HEK293 (cell line): ENCODE measurements around the gene CNOT8.
A peak's percentile ranks its signal among the peaks of the same experiment; 100 is the strongest.

Experiments used
- CTCF ChIP-seq: fragments of 450-650 bp; formaldehyde crosslinking; IDR thresholded peaks from 2 replicates; pipeline ENCODE4 v1.5.1; 2016; ENCODE audit warnings: missing biosample characterization, missing genetic modification characterization
- KLF10 ChIP-seq: fragments of 450-650 bp; IDR thresholded peaks from 2 replicates; pipeline ENCODE4 v1.5.1; 2018; ENCODE audit warnings: missing biosample characterization, mild to moderate bottlenecking, missing genetic modification characterization
- REST ChIP-seq: fragments of 450-650 bp; formaldehyde crosslinking; IDR thresholded peaks from 2 replicates; pipeline ENCODE4 v1.5.1; 2016; ENCODE audit warnings: missing biosample characterization, missing genetic modification characterization
- YY1 ChIP-seq: fragments of 450-650 bp; formaldehyde crosslinking; IDR thresholded peaks from 2 replicates; pipeline ENCODE4 v1.5.1; 2018; ENCODE audit warnings: missing biosample characterization, missing genetic modification characterization
- ZBTB20 ChIP-seq: fragments of 450-650 bp; formaldehyde crosslinking; IDR thresholded peaks from 2 replicates; pipeline ENCODE4 v1.5.1; 2016; ENCODE audit warnings: missing biosample characterization, missing genetic modification characterization
- ZNF133 ChIP-seq: fragments of 450-650 bp; formaldehyde crosslinking; IDR thresholded peaks from 2 replicates; pipeline ENCODE4 v1.5.1; 2016; ENCODE audit warnings: missing biosample characterization, missing genetic modification characterization
- ZNF174 ChIP-seq: fragments of 450-650 bp; formaldehyde crosslinking; IDR thresholded peaks from 2 replicates; pipeline ENCODE4 v1.5.0; 2017; ENCODE audit warnings: missing biosample characterization, mild to moderate bottlenecking, missing genetic modification characterization
- ZNF18 ChIP-seq: fragments of 450-650 bp; formaldehyde crosslinking; IDR thresholded peaks from 2 replicates; pipeline ENCODE4 v1.5.1; 2016; ENCODE audit warnings: missing biosample characterization, missing genetic modification characterization
- ZNF184 ChIP-seq: fragments of 450-650 bp; IDR thresholded peaks from 2 replicates; pipeline ENCODE4 v1.5.1; 2018; ENCODE audit warnings: missing biosample characterization, mild to moderate bottlenecking, missing genetic modification characterization
- ZNF518A ChIP-seq: fragments of 450-650 bp; formaldehyde crosslinking; conservative IDR thresholded peaks from 2 replicates; pipeline ENCODE4 v1.5.1; 2016; ENCODE audit warnings: low read depth, missing biosample characterization, missing genetic modification characterization
- ZNF558 ChIP-seq: fragments of 450-650 bp; formaldehyde crosslinking; IDR thresholded peaks from 2 replicates; pipeline ENCODE4 v1.5.1; 2016; ENCODE audit warnings: missing biosample characterization, missing genetic modification characterization
- ZNF600 ChIP-seq: fragments of 450-650 bp; formaldehyde crosslinking; IDR thresholded peaks from 2 replicates; pipeline ENCODE4 v1.5.1; 2016; ENCODE audit warnings: missing biosample characterization, missing genetic modification characterization
- ZNF792 ChIP-seq: fragments of 450-650 bp; formaldehyde crosslinking; IDR thresholded peaks from 2 replicates; pipeline ENCODE4 v1.5.1; 2016; ENCODE audit warnings: missing biosample characterization, missing genetic modification characterization
- ZNF843 ChIP-seq: fragments of 450-650 bp; formaldehyde crosslinking; IDR thresholded peaks from 2 replicates; pipeline ENCODE4 v1.5.1; 2016; ENCODE audit warnings: missing biosample characterization, missing genetic modification characterization

- no peak for TF ChIP-seq YY1 (tag by site-specific recombination)
- TF ChIP-seq ZNF600: no peak
- TF ChIP-seq ZNF558: no peak
- TF ChIP-seq REST (tag by site-specific recombination): no peak
- no peak for TF ChIP-seq KLF10 (tag by site-specific recombination)
- TF ChIP-seq CTCF (tag by site-specific recombination): no peak
- TF ChIP-seq ZNF174 (tag by site-specific recombination): no peak
- TF ChIP-seq ZNF184: no peak
- no peak for TF ChIP-seq ZBTB20 (tag by site-specific recombination)
- TF ChIP-seq ZNF133 (tag by site-specific recombination): no peak
- TF ChIP-seq ZNF792 (tag by site-specific recombination): no peak
- TF ChIP-seq ZNF18: peak; percentile 62; the same call in 1 of the 2 replicates
- no peak for TF ChIP-seq ZNF843 (tag by site-specific recombination)
- no peak for TF ChIP-seq ZNF518A (tag by site-specific recombination)
These were observed 29.2 kb upstream of the CNOT8 start for GRCh38 chr5:154829181-154829588.
